Activated naive CD8-positive, alpha-beta T cell treated with anti-CD3 and anti-CD28 coated beads, Interleukin-2, amount 10 ng/mL, durations not matched to agents 7 days and 5 days (primary cell): ENCODE results near the gene FOXB2. TPM values are rescaled to one million over a fixed set of nuclear protein-coding genes. Genes with fewer than 3 reads are reported as not detected.
"Not testable (repeated sequence)": the region's sequence is repeated elsewhere in the genome, so short reads cannot be mapped to it uniquely, and the experiment has no call there.

ENCODE experiments used
- ATAC-seq: fragments of 150-1000 bp; cut with Tn5 transposase; one replicate; pipeline ENCODE4 v1.10.0; 2021; ENCODE audit warnings: low read depth, moderate library complexity
- POLR2A ChIA-PET: fragments of 350-600 bp; sonication (Branson Sonifier 250); formaldehyde crosslinking; loops from one replicate; lab custom pipeline; 2021; ENCODE audit warnings: antibody characterized with exemption; lab: Charles Lee
- DNase-seq: peaks from one replicate; pipeline ENCODE4 v3.0.0; 2021
- H3K27ac Mint-ChIP-seq: one replicate; pipeline ENCODE4 v1.8.0; 2022; ENCODE audit warnings: mild to moderate bottlenecking, mixed read lengths
- H3K27me3 Mint-ChIP-seq: one replicate; pipeline ENCODE4 v1.8.0; 2022; ENCODE audit warnings: mild to moderate bottlenecking, moderate library complexity, mixed read lengths
- H3K36me3 Mint-ChIP-seq: one replicate; pipeline ENCODE4 v1.8.0; 2021; ENCODE audit warnings: mild to moderate bottlenecking, mixed read lengths
- H3K4me1 Mint-ChIP-seq: one replicate; pipeline ENCODE4 v1.8.0; 2021; ENCODE audit warnings: mixed read lengths
- H3K4me3 Mint-ChIP-seq: one replicate; pipeline ENCODE4 v1.8.0; 2022; ENCODE audit warnings: mild to moderate bottlenecking, moderate library complexity, mixed read lengths
- H3K9me3 Mint-ChIP-seq: one replicate; pipeline ENCODE4 v1.8.0; 2021; ENCODE audit warnings: mixed read lengths
- total RNA-seq, 2 experiments: library from RNA; stranded (reverse); gene quantifications; one replicate each; pipeline ENCODE4 v1.2.3, GENCODE V29; 2021

FOXB2 gene
- total RNA-seq, 2 experiments from 2014 or later = not detected

DNA sequence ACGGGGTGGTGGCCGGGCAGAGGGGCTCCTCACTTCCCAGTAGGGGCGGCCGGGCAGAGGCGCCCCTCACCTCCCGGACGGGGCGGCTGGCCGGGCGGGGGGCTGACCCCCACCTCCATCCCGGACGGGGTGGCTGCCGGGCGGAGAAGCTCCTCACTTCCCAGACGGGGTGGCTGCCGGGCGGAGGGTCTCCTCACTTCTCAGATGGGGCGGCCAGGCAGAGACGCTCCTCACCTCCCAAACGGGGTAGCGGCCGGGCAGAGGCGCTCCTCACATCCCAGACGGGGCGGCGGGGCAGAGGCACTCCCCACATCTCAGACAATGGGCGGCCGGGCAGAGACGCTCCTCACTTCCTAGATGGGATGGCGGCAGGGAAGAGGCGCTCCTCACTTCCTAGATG is 41.2 kb downstream of the FOXB2 start:
- H3K27me3 Mint-ChIP-seq, DNase-seq, H3K27ac Mint-ChIP-seq, POLR2A ChIA-PET, ATAC-seq, H3K36me3 Mint-ChIP-seq, H3K9me3 Mint-ChIP-seq, H3K4me3 Mint-ChIP-seq, H3K4me1 Mint-ChIP-seq: not testable (repeated sequence)

DNA sequence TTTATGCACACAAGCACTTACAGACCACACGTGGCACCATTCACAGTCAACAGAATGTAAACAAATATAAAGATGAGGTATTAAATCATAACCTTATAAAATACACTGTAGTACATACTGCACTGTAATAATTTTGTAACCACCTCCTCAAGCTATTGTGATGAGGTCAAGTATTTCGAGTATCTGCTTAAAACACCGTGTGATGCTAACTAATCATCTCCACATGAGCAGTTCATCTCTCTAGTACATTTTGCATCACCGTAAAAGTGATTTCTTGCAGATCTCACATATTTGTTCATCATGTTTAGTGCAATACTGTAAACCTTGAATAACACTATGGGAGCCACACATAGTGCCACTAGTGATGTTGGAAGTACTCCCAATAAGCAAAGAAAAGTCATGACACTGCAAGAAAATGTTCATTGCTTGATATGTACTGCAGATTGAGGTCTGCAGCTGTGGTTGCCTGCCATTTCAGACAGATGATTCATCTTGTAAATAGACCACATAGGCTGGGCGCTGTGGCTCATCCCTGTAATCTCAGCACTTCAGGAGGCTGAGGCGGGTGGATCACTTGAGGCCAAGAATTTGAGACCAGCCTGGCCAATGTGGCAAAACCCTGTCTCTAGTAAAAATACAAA is 44.3 kb downstream of the FOXB2 start:
- H3K9me3 Mint-ChIP-seq = peaks cover 2% of the 10 kb centered on the region
- H3K4me1 Mint-ChIP-seq = no peaks in the 10 kb centered on the region
- ATAC-seq = no peak
- H3K36me3 Mint-ChIP-seq = no peaks in the 10 kb centered on the region
- H3K27ac Mint-ChIP-seq = no peak overlapping the region
- POLR2A ChIA-PET = no interaction called here
- H3K27me3 Mint-ChIP-seq = no peaks in the 10 kb centered on the region
- no peak overlapping the region for H3K4me3 Mint-ChIP-seq
- no peak for DNase-seq

DNA sequence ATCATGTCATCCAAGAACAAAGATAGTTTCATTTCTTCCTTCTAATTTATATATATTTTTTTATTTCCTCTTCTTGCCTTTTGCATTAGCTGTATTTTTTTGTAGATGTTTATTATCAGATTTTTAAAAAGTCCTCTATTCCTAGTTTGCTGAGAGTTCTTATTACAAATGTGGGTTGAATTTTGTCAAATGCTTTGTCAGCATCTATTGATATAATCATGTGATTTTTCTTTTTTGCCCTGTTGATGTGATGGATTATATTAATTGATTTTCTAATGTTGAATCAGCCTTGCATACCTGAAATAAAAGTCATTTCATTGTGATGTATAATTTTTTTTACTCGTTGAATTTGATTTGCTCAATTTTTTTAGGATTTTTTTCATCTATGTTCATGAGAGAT is 46.9 kb downstream of the FOXB2 start:
- Mint-ChIP-seq H3K4me3 (no peak overlapping the region), H3K4me1 (no peaks in the 10 kb centered on the region), H3K36me3 (no peaks in the 10 kb centered on the region), H3K27ac (no peak overlapping the region), H3K9me3 (peaks cover 2% of the 10 kb centered on the region), H3K27me3 (peaks cover 2% of the 10 kb centered on the region)
- POLR2A ChIA-PET = no interaction called here
- ATAC-seq (no peak), DNase-seq (no peak)

Other genes starting within 250 kb of the FOXB2 start
- under 1 TPM in 1 of 2 experiments, not detected in 1; 0.57 TPM for gene PRUNE2, start 113.5 kb upstream of the FOXB2 start, total RNA-seq
- 10 to 100 TPM; 46.5 to 54.2 TPM for gene VPS13A, start 157.9 kb downstream of the FOXB2 start, total RNA-seq